SK-N-MC (cell line): ENCODE measurements around the gene SF3B4.
"Not testable (repeated sequence)": the region's sequence is repeated elsewhere in the genome, so short reads cannot be mapped to it uniquely, and the experiment has no call there.

ENCODE experiments used
- EZH2 ChIP-seq: fragments of 200-600 bp; sonication (generic); IDR thresholded peaks from one replicate; pipeline ENCODE4 v1.6.1; 2017; ENCODE audit warnings: antibody characterized with exemption
- FOXP2 ChIP-seq: optimal IDR thresholded peaks from 2 replicates; pipeline ENCODE3; 2011; ENCODE audit warnings: mild to moderate bottlenecking, moderate library complexity; ENCODE audit not compliant: insufficient read depth; ENCODE audit errors: extremely low read length, control extremely low read depth
- POLR2AphosphoS5 ChIP-seq: IDR thresholded peaks from 2 replicates; pipeline ENCODE4 v1.6.1; 2012; ENCODE audit warnings: mild to moderate bottlenecking, low read depth, low read length, borderline replicate concordance

DNA sequence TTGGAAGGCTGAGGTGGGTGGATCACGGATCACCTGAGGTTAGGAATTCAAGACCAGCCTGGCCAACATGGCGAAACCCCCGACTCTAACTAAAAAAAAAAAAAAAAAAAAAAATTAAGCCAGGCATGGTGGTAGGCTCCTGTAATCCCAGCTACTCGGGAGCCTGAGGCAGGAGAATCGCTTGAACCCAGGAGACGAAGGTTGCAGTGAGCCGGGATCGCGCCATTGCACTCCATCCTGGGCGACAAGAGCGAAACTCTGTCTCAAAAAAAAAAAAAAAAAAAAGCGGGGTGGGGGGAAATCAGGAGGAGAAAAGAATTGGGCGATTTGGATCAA is 11.0 kb upstream of the SF3B4 start:
- TF ChIP-seq EZH2, POLR2AphosphoS5, FOXP2: not testable (repeated sequence)
